ENCODE data around the gene BLM. TPM values are rescaled to one million over a fixed set of nuclear protein-coding genes. Genes with fewer than 3 reads are reported as not detected.

Gene BLM
- total and polyA plus RNA-seq, 12 donors = 3.5 to 35.0 (median 7.9) TPM

DNA sequence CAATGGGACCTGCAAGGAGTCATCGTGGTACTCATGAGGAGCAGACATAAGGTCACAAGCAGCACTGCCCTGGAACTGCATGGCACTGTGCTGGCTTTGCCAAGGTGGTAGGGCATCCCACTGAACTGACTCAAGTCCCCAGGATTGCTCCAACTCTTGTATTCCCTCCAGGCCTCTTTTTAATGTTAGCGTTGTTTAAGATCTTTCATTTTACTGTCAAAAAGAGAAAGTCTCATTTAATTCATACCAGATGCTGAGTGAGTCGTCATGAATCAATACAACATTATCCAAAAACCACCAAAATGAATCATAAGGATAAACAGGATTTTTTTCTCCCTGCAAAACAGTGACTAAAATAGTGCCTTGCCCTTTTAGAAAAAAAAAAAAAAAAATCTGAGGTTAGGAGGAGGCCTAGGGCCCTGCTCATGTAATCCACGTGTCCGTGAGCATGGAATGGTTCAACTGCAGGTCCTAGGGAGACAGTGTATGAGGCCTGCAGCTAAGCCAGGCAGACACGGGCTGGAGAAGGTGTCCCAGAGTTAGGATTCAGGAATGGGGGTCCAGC is 36.7 kb upstream of the BLM start:
- peaks cover 0 to 22% (median 0%) of the 10 kb centered on the region in 9 donors for H3K4me1 ChIP-seq
- WGBS, 2 donors = 69 to 71% methylated on average over 6 of the region's 6 CpGs
- H3K27me3 ChIP-seq = no peaks in the 10 kb centered on the region
- DNase-seq (no peak), ATAC-seq (peak; percentile 55 to 83 (median 66))
- H3K27ac ChIP-seq = peak overlapping the region in 7 of 10 donors; percentile 2 to 72 (median 34)
- no peaks in the 10 kb centered on the region for H3K9me3 ChIP-seq
- no peak overlapping the region for H3K4me3 ChIP-seq
- TF ChIP-seq, protein P1, sequence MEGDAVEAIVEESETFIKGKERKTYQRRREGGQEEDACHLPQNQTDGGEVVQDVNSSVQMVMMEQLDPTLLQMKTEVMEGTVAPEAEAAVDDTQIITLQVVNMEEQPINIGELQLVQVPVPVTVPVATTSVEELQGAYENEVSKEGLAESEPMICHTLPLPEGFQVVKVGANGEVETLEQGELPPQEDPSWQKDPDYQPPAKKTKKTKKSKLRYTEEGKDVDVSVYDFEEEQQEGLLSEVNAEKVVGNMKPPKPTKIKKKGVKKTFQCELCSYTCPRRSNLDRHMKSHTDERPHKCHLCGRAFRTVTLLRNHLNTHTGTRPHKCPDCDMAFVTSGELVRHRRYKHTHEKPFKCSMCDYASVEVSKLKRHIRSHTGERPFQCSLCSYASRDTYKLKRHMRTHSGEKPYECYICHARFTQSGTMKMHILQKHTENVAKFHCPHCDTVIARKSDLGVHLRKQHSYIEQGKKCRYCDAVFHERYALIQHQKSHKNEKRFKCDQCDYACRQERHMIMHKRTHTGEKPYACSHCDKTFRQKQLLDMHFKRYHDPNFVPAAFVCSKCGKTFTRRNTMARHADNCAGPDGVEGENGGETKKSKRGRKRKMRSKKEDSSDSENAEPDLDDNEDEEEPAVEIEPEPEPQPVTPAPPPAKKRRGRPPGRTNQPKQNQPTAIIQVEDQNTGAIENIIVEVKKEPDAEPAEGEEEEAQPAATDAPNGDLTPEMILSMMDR (IDR thresholded peaks at IDR 0.05) = no peak
- no peaks in the 10 kb centered on the region for H3K36me3 ChIP-seq
- intact Hi-C loops (cut with DNase I) = no loop called here

DNA sequence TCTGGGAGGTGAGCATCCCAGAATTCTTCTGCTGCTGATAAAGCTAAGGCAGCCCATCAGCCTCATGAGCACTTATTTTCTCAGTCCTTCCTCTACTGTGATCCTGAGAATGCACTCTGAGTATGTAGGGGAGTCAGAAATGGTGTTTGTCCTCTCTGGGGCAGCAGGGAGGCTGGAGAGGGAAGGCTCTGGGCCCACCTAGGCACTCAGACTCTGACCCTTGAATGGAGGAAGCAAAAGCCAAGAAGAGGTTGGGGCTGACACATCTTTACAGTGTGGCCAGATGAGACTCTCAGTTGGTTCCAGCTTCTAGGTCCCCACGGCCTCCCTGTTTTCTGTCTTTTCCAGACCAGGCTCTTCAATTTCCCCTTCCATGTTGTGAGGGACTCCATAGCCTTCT is 36.1 kb upstream of the BLM start:
- ATAC-seq (peak in 1 of 8 donors; percentile 9), DNase-seq (no peak)
- WGBS, 2 donors = 83 to 100% methylated on average over 1 of the region's 1 CpG
- TF ChIP-seq, protein P1 (IDR thresholded peaks at IDR 0.05) = no peak
- intact Hi-C loops (cut with DNase I) = no loop called here
- H3K9me3 ChIP-seq = no peaks in the 10 kb centered on the region
- no peak overlapping the region for H3K4me3 ChIP-seq
- no peaks in the 10 kb centered on the region for H3K27me3 ChIP-seq
- peak overlapping the region in 7 of 10 donors; percentile 17 to 72 (median 42) for H3K27ac ChIP-seq
- H3K4me1 ChIP-seq = peaks cover 0 to 28% (median 0%) of the 10 kb centered on the region in 9 donors
- H3K36me3 ChIP-seq = no peaks in the 10 kb centered on the region

DNA sequence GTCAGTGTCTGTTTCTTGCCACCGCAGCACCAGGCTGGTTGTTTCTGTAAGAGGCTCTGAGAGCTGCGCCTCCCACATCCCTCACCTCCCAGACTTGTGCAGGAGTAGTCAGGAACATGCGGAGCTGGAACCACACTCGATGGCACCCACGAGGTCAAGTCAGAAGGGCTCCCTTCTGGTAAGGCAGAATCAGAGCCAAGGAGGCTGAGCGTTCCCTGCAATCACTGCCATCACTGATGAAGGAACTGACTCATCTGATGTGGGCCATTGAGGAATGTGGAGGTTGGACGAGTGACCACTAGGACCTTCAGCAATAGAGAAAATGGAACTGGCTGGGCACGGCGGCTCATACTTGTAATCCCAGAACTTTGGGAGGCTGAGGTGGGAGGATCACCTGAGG is 35.7 kb upstream of the BLM start:
- intact Hi-C loops (cut with DNase I) = no loop called here
- DNase-seq (no peak), ATAC-seq (peak in 1 of 8 donors; percentile 18)
- Histone ChIP-seq H3K4me1 (peaks cover 0 to 32% (median 0%) of the 10 kb centered on the region in 9 donors), H3K36me3 (no peaks in the 10 kb centered on the region), H3K9me3 (no peaks in the 10 kb centered on the region), H3K4me3 (no peak overlapping the region), H3K27me3 (no peaks in the 10 kb centered on the region), H3K27ac (peak overlapping the region in 5 of 10 donors; percentile 17 to 72 (median 42))
- TF ChIP-seq, protein P1 (IDR thresholded peaks at IDR 0.05) = no peak
- 89 to 94% methylated on average over 9 of the region's 9 CpGs for WGBS, 2 donors

DNA sequence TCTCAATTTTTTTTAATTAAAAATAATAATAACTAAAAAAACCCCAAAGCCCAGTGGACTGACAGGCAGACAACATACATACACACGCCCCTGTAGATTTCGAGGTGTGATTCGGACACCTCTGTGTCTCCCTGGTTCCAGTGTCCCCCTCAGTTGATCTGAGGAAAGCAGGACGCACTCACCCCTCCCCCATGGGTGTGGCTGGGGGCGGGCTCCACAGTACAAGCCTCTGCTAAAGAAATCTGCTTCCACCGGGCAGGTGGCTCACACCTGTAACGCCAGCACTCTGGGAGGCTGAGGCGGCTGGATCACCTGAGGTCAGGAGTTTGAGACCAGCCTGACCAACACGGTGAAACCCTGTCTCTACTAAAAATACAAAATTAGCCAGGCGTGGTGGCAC is 33.8 kb upstream of the BLM start:
- ATAC-seq = no peak
- Histone ChIP-seq H3K4me3 (no peak overlapping the region), H3K27ac (no peak overlapping the region), H3K4me1 (peaks cover 0 to 40% (median 0%) of the 10 kb centered on the region in 9 donors), H3K27me3 (no peaks in the 10 kb centered on the region), H3K36me3 (no peaks in the 10 kb centered on the region), H3K9me3 (no peaks in the 10 kb centered on the region)
- DNase-seq = no peak
- WGBS, 2 donors = 82 to 85% methylated on average over 10 of the region's 10 CpGs
- intact Hi-C loops (cut with DNase I) = no loop called here
- TF ChIP-seq, protein P1 (IDR thresholded peaks at IDR 0.05) = no peak

All from heart right ventricle (tissue), 16 donors.